ENCODE data around the gene LIMA1.
"Not testable (repeated sequence)": the region's sequence is repeated elsewhere in the genome, so short reads cannot be mapped to it uniquely, and the experiment has no call there.

The LIMA1 gene

DNA sequence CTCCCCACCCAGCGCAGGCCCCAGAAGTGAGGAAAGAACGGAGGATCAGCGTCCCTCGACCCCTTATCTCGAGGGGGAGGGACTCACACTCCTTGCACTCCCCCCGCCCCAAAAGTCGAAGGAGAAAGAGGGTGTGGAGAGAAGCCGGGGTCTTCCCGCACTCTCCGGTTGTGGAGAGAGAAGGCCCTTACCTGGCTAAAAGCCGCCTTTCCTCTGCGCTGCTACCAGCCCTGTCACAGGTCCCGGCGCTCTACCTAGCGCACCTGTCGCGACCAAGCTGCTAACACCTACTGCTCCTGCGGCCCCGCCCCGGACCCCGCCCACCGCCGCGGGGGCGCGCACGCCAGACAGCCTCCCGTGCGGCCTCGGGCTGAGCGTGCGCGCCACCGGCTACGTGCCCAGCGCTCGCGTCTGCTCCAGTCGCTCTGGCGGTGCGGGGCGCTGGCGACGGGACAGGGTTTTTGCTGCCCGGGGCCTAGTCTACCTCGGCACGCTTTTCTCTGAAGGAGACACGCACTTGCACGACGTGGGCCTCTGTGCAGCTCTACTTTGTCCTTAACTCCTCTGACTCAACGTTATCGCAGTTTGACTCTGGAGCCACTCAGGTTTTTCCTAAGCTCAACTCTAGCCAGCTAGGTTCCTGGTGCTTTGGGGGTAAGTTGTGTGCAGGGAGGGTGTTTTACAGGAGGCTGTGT is at the start of gene LIMA1:
Gene LIMA1 (minus strand): TSS at position 292 of the 695 bp plus-strand sequence. CDS start 34,769 bp downstream, outside the sequence.
- H3K9me3 Mint-ChIP-seq, result no peaks in the 10 kb centered on the region
- H3K27ac Mint-ChIP-seq, result peak within 1 kb of the TSS; percentile 86
- H3K36me3 Mint-ChIP-seq (ENCODE audit: low read depth), result no peaks in the 10 kb centered on the region
- H3K27me3 Mint-ChIP-seq, result peaks cover 2% of the 10 kb centered on the region
- peaks cover 24% of the 10 kb centered on the region for H3K4me1 Mint-ChIP-seq
- H3K4me3 Mint-ChIP-seq, result peak within 1 kb of the TSS; percentile 92
- DNase-seq (peak; percentile 94), ATAC-seq (peak; percentile 98)

DNA sequence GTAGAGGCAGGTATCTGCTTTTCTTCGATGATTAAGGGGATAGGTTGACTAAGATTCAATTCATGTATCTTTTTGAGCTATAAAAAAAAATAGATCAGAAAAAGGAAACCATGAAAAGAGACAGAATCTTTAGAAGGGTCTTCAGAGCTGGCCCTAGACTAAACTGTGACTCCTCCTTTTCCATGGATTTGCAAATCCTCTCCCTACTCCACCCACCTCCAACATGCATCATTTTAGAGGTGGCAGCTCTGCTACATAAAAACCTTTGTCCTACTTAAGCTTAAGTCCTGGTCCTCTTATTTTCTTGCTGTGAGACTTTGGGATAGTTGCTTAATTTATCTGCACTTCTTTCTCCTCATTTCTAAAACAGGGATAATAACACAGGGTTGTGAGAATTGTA is 48.4 kb upstream of the LIMA1 start:
- Mint-ChIP-seq H3K4me1 (no peaks in the 10 kb centered on the region), H3K4me3 (no peak overlapping the region), H3K36me3 (ENCODE audit: low read depth) (no peaks in the 10 kb centered on the region), H3K27me3 (no peaks in the 10 kb centered on the region), H3K9me3 (no peaks in the 10 kb centered on the region), H3K27ac (no peak overlapping the region)
- DNase-seq (no peak), ATAC-seq (no peak)

DNA sequence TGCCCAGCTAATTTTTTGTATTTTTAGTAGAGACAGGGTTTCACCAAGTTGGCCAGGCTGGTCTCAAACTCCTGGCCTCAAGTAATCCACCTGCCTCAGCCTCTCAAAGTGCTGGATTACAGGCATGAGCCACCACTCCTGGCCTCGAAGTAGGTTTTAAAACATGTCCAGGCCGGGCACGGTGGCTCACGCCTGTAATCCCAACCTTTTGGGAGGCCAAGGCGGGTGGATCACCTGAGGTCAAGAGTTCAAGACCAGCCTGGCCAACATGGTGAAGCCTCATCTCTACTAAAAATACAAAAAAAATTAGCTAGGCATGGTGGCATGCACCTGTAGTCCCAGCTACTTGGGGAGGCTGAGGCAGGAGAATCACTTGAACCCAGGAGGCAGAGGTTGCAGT is 45.3 kb upstream of the LIMA1 start:
- not testable (repeated sequence) for H3K27me3 Mint-ChIP-seq; H3K27ac Mint-ChIP-seq; ATAC-seq; H3K9me3 Mint-ChIP-seq; H3K4me1 Mint-ChIP-seq; DNase-seq; H3K36me3 Mint-ChIP-seq (ENCODE audit: low read depth); H3K4me3 Mint-ChIP-seq

DNA sequence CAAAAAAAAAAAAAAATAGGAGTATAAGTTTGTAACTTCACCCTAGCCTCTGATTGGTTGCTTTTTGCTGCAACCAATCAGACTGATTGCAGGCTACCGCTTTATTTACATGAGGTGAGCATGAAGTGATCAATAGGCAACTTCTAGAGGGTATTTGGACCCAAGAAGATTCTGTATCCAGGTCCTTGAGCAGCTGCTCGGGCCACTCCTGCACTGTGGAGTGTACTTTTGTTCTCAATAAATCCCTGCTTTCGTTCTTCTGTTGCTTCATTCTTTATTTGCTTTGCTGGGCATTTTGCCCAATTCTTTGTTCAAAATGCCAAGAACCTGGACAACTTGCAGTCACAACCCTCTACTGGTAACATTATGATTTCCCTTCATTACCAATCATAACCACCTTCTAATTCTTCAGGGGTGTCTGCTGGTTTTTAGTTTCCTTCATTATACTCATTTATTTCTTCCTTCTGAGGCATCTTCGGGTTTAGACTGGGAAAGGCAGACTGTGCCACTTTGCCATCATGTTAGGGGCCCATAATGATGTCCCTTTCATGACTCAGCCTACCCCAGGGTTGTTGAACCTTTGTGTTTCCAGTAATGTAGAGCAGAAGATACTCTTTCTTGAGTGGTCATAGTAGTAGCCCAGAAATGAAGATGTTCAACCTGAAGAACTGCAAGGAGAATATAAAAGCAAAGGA is 43.4 kb upstream of the LIMA1 start:
- Mint-ChIP-seq H3K4me3 (no peak overlapping the region), H3K4me1 (no peaks in the 10 kb centered on the region), H3K27me3 (no peaks in the 10 kb centered on the region), H3K36me3 (ENCODE audit: low read depth) (no peaks in the 10 kb centered on the region), H3K27ac (no peak overlapping the region), H3K9me3 (no peaks in the 10 kb centered on the region)
- DNase-seq (no peak), ATAC-seq (no peak)

DNA sequence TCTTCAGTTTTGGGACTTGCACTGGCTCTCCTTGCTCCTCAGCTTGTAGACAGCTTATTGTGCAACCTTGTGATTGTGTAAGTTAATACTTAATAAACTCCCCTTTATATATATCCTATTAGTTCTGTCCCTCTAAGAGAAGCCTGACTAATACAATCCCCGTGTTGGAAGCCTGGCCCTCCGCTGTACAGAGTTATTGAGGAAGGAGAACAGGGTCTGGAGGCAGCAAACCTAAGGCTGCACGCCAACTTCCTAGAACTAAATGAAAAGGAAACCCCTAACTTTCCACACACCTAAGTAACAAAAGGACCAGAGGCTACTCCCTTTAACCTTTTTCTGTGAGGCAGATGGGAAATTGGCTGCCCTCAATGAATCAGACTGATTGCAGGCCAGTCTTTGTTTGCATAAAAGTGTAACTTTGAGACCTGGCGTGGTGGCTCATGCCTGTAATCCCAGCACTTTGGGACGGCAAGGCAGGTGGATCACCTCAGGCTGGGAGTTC is 42.6 kb upstream of the LIMA1 start:
- no peak overlapping the region for H3K27ac Mint-ChIP-seq
- no peaks in the 10 kb centered on the region for H3K4me1 Mint-ChIP-seq

DNA sequence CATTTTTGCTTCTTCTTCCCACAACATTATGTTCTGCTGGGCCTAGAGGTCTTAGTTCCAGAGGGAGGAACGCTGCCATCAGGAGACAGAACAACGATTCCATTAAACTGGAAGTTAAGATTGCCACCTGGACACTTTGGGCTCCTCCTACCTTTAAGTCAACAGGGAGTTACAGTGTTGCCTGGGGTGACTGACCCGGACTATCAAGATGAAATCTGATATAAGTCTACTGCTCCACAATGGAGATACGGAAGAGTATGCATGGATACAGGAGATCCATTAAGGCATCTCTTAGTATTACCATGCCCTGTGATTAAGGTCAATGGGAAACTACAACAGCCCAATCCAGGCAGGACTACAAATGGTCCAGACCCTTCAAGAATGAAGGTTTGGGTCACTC is 41.5 kb upstream of the LIMA1 start:
- DNase-seq; H3K36me3 Mint-ChIP-seq (ENCODE audit: low read depth); H3K4me3 Mint-ChIP-seq; H3K27ac Mint-ChIP-seq; ATAC-seq; H3K9me3 Mint-ChIP-seq; H3K27me3 Mint-ChIP-seq; H3K4me1 Mint-ChIP-seq: not testable (repeated sequence)

More for the DNA sequence above, 42.6 kb upstream of the LIMA1 start:
- no peaks in the 10 kb centered on the region for H3K27me3 Mint-ChIP-seq
- H3K9me3 Mint-ChIP-seq, result no peaks in the 10 kb centered on the region
- DNase-seq, result no peak
- no peak for ATAC-seq
- H3K4me3 Mint-ChIP-seq, result no peak overlapping the region
- H3K36me3 Mint-ChIP-seq (ENCODE audit: low read depth), result no peaks in the 10 kb centered on the region

DNA sequence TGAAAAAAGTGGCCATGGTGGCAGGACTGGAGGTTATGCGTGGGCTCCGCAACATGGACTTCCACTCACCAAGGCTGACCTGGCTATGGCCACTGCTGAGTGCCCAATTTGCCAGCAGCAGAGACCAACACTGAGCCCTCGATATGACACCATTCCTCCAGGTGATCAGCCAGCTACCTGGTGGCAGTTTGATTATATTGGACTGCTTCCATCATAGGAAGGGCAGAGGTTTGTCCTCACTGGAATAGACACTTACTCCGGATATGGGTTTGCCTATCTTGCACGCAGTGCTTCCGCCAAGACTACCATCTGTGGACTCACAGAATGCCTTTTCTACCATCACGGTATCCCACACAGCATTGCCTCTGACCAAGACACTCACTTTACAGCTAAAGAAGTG is 40.8 kb upstream of the LIMA1 start:
- not testable (repeated sequence) for ATAC-seq; H3K27me3 Mint-ChIP-seq; H3K36me3 Mint-ChIP-seq (ENCODE audit: low read depth); H3K4me3 Mint-ChIP-seq; H3K9me3 Mint-ChIP-seq; H3K4me1 Mint-ChIP-seq; DNase-seq; H3K27ac Mint-ChIP-seq

DNA sequence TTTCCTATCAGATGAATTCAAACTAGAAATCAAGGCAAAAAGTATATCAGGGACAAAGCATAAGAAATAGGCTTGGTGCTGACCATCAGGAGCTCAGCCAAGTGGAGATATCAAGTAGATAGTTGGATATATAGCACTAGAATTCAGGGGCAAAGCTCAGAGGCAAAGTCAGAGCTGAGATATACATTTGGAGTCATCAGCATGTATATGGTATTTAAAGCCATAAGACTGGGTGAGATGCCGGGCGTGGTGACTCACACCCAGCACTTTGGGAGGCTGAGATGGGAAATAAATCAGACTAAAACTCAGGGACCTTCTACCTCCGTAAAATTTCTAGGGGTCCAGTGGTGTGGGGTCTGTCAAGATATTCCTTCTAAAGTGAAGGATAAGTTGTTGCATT is 38.9 kb upstream of the LIMA1 start:
- H3K4me1 Mint-ChIP-seq, result no peaks in the 10 kb centered on the region
- DNase-seq (no peak), ATAC-seq (no peak)
- H3K27ac Mint-ChIP-seq, result no peak overlapping the region
- no peak overlapping the region for H3K4me3 Mint-ChIP-seq
- H3K9me3 Mint-ChIP-seq, result no peaks in the 10 kb centered on the region
- H3K27me3 Mint-ChIP-seq, result no peaks in the 10 kb centered on the region
- H3K36me3 Mint-ChIP-seq (ENCODE audit: low read depth), result no peaks in the 10 kb centered on the region

DNA sequence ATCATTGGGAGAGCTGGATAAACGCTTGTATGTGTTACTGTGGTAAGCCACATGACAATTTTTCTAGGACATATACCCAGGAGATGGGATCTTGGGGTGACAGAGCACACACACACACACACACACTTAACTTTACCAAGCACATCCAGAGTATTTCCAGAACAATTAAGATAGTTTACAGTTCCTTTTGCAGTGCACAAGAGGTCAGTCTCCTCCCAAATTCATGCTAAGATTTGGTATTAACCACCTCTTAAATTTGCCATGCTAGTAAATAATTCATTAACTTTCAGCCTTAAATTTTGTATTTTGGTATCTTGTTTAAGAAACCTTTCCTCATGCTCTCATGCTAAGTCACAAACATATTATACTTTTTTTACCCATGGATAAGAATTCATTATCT is 33.9 kb upstream of the LIMA1 start:
- Mint-ChIP-seq H3K4me3 (no peak overlapping the region), H3K36me3 (ENCODE audit: low read depth) (no peaks in the 10 kb centered on the region), H3K27me3 (no peaks in the 10 kb centered on the region), H3K27ac (no peak overlapping the region), H3K4me1 (no peaks in the 10 kb centered on the region), H3K9me3 (no peaks in the 10 kb centered on the region)
- ATAC-seq, result no peak
- DNase-seq, result no peak

DNA sequence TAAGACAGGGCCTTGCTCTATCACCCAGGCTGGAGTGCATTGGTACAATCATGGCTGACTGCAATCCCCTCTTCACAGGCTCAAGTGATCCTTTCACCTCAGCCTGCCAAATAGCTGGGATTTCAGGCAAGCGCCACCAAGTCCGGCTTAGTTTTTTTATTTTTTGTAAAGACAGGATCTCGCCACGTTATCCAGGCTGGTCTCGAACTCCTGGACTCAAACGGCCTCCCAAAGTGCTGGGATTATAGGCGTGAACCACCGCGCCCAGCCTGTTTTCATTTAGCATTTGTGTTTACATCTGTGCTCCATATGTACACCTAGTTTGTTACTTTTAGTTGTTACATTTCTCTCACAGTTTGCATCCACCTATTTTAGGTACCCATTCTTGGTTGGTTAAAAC is 32.5 kb upstream of the LIMA1 start:
- DNase-seq (no peak), ATAC-seq (no peak)
- Mint-ChIP-seq H3K4me3 (no peak overlapping the region), H3K4me1 (no peaks in the 10 kb centered on the region), H3K36me3 (ENCODE audit: low read depth) (no peaks in the 10 kb centered on the region), H3K27ac (no peak overlapping the region), H3K9me3 (no peaks in the 10 kb centered on the region), H3K27me3 (no peaks in the 10 kb centered on the region)

DNA sequence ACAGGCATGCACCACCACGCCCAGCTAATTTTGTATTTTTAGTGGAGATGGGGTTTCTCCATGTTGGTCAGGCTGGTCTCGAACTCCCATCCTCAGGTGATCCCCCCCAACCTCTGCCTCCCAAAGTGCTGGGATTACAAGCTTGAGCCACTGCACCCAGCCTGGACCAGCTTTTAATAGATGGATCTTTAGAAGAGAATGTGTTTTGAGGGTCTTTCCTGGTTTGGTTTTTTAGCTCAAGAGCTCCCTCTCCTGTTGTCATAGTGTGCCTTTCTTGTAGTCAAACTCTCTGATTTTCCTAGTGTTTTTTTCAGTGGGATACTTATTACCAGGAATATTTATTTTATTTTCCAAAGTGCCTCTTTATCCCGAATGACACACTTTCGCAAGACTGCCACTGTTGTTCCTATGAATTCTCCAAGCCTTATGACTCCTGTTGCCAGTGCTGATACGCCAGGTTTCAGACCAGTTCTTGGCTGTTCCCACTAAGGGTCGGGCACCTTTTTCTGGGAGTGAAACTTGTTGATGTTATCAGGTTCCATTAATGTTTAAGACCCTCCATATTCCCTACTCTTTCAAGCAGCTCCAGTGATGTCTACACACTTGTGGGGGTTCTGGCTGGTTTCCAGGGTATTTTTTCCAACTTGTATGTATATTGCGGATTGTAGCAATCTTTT is 31.5 kb upstream of the LIMA1 start:
- Mint-ChIP-seq H3K27ac (no peak overlapping the region), H3K4me3 (no peak overlapping the region), H3K36me3 (ENCODE audit: low read depth) (no peaks in the 10 kb centered on the region), H3K27me3 (no peaks in the 10 kb centered on the region), H3K4me1 (no peaks in the 10 kb centered on the region), H3K9me3 (no peaks in the 10 kb centered on the region)
- ATAC-seq (no peak), DNase-seq (no peak)

DNA sequence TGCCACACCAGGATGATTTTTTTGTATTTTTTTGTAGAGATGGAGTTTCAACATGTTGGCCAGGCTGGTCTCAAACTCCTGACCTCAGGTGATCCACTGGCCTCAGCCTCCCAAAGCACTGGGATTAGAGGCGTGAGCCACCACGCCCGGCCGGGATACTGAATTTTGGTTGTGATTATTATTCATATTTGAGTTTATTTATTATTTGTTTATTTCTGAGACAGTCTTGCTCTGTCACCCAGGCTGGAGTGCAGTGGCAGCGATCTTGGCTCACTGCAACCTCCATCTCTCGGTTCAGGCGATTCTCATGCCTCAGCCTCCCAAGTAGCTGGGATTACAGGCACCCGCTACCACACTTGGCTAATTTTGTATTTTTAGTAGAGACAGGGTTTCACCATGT is 30.7 kb upstream of the LIMA1 start:
- H3K4me1 Mint-ChIP-seq; ATAC-seq; H3K27me3 Mint-ChIP-seq; H3K36me3 Mint-ChIP-seq (ENCODE audit: low read depth); H3K9me3 Mint-ChIP-seq; H3K27ac Mint-ChIP-seq; DNase-seq; H3K4me3 Mint-ChIP-seq: not testable (repeated sequence)

DNA sequence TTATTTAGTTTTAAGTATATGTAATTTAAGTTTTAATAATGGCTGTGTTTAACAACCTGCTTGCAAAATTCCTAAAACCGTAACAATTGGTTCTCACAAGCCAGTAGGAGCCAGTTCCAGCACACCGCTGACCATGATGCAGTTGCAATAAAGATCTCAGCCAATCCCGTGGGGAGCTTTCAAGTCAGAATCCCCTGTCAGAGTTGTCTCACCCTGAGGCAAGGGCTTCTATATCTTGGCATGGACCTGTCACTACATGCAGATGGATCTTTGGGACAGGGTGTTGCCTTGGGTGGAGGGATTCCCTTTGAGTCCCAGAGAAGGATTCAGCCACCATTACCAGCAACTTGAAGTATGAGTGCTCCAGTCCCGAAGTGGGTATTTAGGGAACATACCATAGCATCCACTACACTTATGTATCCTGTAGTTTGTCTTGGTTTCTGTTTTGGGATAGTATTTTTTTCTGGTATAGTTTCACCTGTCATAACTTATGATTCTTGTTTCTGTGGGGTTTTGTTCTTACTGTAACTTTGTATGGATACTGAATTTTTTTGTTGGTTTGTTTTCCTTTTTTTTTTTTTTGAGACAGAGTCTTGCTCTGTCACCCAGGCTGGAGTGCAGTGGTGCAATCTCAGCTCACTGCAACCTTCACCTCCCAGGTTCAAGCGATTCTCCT is 30.1 kb upstream of the LIMA1 start:
- H3K9me3 Mint-ChIP-seq, result no peaks in the 10 kb centered on the region
- no peak overlapping the region for H3K27ac Mint-ChIP-seq
- DNase-seq, result no peak
- no peak for ATAC-seq
- H3K4me1 Mint-ChIP-seq, result no peaks in the 10 kb centered on the region
- no peak overlapping the region for H3K4me3 Mint-ChIP-seq
- H3K27me3 Mint-ChIP-seq, result no peaks in the 10 kb centered on the region
- no peaks in the 10 kb centered on the region for H3K36me3 Mint-ChIP-seq (ENCODE audit: low read depth)

DNA sequence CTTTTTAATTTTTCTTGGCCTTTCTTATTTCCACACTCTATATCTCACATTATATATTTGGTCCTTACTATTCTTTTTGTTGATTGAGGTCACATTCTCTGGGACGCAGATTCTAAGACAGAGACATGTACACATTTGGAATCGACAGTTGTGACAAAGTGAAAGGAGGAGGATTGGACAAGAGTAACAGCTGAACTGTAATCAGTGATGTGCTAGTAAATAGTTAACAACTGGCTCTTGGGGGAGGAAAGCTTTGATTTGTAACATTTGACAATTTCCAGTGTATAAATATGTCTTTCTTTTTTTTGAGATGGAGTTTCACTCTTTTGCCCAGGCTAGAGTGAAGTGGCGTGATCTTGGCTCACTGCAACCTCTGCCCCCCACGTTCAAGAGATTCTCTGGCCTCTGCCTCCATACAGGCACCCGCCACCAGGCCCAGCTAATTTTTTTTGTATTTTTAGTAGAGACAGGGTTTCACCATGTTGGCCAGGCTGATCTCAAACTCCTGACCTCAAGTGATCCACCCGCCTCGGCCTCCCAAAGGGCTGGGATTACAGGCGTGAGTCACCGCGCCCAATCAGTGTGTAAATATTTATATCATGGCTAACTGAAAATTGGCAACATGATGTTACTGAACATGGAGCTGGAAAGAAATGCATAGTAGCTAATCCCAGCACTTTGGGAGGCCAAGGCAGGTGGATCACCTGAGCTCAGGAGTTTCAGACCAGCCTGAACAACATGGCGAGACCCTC is 28.7 kb upstream of the LIMA1 start:
- not testable (repeated sequence) for H3K4me3 Mint-ChIP-seq; H3K9me3 Mint-ChIP-seq; ATAC-seq; H3K4me1 Mint-ChIP-seq; DNase-seq; H3K27ac Mint-ChIP-seq; H3K36me3 Mint-ChIP-seq (ENCODE audit: low read depth); H3K27me3 Mint-ChIP-seq
